Measurements from ENCODE around the gene C1orf167.

- no peak for TF ChIP-seq POLR2A (IDR thresholded peaks at IDR 0.05)
- no peak for TF ChIP-seq POLR2AphosphoS5 (IDR thresholded peaks at IDR 0.05)
- no peak for TF ChIP-seq CTCF (IDR thresholded peaks at IDR 0.05)
Measured at GRCh38 chr1:11741919-11742558, 20.0 kb upstream of the C1orf167 start.
